RPMI7951 (cell line): ENCODE data around the gene ZNF536. TPM values are rescaled to one million over a fixed set of nuclear protein-coding genes. Genes with fewer than 3 reads are reported as not detected.
A peak's percentile ranks its signal among the peaks of the same experiment; 100 is the strongest.

Experiments
- DNase-seq: peaks from one replicate; pipeline ENCODE4 v3.0.0-alpha.2; 2012; ENCODE audit warnings: low read depth
- total RNA-seq: library from RNA; depleted of rRNA; stranded (reverse); fragments of >200 nt; shearing (Covaris generic); gene quantifications from 2 replicates; pipeline ENCODE4 v1.2.3, GENCODE V29; 2014

ZNF536 gene
- total RNA-seq, 1 experiment from 2014 or later: 0.12 TPM

DNA sequence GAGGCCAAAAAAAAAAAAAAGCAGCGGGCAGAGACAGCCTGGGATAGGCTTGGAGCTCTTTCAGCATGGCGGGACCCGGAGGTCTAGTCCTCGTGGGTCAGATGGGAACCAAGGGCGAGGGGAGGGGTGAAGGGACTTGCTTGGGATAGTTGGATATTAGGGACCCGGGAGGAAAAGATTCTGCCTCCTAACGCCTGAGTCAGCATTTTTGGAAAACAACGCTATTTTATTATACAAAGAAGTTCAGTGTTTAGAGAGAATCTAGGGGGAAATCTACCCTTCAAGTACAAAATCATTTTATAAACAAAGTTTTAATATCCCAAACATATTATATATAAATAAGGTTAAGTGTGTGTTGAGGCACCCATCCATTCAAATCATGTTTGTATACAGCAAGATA lies 156.7 kb downstream of the ZNF536 start:
- no peak for DNase-seq

DNA sequence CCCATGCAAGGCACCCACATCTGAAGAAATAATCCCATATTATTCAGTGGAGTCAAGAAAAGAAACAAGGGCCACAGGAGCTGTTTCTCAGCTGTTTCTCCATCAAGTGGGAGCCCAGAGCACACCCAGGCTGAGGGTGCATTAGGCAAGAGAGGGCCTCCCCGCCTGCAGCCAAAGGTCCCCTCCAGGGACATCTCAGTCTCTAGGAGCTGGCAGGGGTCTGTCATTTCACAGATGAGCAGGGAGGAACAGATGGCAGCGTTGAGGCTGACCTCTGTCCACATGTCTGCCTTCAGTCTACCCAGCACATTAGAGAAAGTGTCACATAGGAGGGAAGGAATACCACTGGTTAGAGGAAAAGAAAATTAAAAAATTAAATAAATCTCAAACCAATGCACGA lies 157.7 kb downstream of the ZNF536 start:
- no peak for DNase-seq

- no peak for DNase-seq
These were observed 158.6 kb downstream of the ZNF536 start for GRCh38 chr19:30530751-30531150.

GRCh38 chr19:30535011-30535410 lies 162.8 kb downstream of the ZNF536 start:
- DNase-seq: peak; percentile 6

GRCh38 chr19:30536975-30537374 lies 164.8 kb downstream of the ZNF536 start:
- DNase-seq: no peak

GRCh38 chr19:30539315-30539714 lies 167.1 kb downstream of the ZNF536 start:
- no peak for DNase-seq

DNA sequence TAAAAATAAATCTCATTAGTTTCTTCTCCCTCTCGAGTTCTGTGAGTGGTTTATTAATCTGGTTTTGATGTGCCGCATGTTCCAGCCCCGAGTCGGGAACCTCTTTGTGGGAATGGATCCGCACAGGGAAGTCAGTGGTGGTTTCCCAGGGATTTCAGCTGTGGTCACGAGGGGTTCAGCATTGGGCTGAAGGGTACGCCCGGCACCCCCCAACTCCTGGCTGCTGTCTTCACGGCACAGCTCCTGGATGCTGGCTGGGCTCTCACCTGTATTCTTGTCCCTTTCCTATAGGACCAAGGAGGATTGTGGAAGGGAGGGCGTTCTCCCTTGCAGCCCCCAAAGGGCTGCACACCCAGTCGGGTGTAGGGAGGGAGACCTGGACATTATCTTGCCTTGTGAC lies 167.8 kb downstream of the ZNF536 start:
- DNase-seq: no peak

- no peak for DNase-seq
These were observed 168.6 kb downstream of the ZNF536 start for GRCh38 chr19:30540761-30541160.

GRCh38 chr19:30541575-30541974 lies 169.4 kb downstream of the ZNF536 start:
- no peak for DNase-seq

DNA sequence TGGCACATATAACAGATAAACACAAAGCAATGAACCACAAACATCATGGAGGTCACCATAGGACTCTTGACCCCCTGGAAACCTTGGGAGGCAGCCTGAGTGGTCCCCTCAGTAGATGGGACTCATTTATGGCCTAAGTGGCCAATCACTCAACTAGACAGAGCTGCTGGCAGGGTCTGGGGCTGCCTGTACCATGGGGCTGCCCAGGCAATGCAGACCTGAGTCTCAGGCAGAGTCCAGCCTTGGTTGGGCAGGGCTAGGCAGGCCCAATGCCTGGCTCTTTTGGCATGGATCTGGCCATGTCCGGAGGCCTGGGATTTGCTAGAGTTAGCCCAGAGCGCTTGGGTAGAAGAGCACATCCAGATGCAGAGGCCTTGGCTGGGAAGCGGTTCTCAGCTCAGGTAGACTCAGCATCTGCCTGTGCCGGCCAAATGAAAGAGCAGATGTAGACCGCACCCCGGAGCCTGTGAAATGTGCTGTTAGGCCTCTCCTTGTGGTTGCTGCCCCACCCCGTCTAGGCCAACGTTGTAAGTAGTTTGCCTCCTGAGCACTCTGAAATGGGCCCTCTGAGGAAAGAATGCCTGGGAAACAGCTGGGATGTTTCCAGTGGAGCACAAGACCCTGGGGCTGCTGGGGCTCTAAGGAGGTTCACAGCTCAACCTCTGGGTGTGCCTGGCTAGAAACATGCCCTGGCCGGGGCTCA lies 171.2 kb downstream of the ZNF536 start:
- DNase-seq: no peak

DNA sequence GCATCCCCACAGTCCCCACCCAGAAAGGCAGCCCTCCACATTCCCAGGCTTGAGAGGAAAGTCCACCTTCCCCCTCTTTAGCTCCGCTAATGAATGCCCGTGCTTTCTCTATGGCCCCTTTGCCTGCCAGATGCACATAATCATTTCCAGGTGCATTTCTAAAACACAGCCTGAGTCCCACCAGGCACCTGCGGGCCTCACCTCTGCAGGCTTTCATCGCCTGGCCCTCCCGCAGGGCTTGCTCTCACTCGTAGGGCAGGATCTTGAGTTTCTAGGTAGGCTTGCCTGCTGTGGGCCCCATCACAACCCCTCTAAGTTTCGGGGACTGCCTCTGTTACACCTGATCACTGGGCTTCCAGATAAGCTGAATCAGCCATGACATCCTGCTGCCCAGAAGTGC lies 173.6 kb downstream of the ZNF536 start:
- no peak for DNase-seq

DNA sequence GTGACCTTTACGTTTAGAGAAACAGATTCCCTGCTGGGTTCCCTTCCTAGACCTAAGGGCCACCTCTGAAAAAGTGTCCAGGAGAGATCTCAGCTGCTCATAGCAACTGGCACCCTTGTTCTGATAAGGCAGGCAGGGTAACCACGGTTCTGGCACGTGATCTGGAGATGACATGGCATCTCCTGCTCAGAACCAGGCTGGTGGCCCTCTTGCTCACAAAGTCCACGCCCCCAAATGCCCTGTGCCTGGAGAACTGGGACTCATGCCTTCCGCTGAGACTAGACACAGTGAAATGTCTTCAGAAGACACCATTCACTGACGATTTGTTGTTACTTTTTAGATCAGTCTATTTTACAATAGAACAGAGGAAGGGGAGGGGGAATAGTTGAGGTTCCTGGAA lies 174.1 kb downstream of the ZNF536 start:
- no peak for DNase-seq

- no peak for DNase-seq
These were observed 175.1 kb downstream of the ZNF536 start for GRCh38 chr19:30547246-30547645.

GRCh38 chr19:30549151-30549550 lies 177.0 kb downstream of the ZNF536 start:
- DNase-seq: no peak

DNA sequence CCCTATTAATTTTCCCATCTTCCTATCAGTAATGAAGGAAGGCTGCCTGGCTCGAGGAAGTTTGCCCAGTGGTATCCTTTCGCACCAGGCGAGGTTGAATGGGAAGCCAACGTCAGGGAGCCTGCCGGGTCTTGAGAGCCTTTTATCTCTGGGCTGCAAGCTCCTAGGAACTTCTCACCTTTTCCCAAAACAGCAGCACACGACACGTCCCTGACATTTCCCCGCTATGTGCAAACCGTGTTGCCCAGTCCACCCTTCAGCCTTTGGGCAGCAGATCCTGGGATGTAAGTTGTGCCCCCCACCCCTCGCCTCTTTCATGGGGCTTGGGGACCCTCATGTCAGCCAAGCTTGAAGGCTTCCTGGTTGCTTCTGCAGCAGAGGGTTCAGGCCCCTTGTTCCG lies 179.1 kb downstream of the ZNF536 start:
- DNase-seq: no peak

- no peak for DNase-seq
These were observed 180.4 kb downstream of the ZNF536 start for GRCh38 chr19:30552593-30552992.

- no peak for DNase-seq
These were observed 183.0 kb downstream of the ZNF536 start for GRCh38 chr19:30555075-30555790.

- DNase-seq: no peak
These were observed 183.6 kb downstream of the ZNF536 start for GRCh38 chr19:30555791-30556110.

DNA sequence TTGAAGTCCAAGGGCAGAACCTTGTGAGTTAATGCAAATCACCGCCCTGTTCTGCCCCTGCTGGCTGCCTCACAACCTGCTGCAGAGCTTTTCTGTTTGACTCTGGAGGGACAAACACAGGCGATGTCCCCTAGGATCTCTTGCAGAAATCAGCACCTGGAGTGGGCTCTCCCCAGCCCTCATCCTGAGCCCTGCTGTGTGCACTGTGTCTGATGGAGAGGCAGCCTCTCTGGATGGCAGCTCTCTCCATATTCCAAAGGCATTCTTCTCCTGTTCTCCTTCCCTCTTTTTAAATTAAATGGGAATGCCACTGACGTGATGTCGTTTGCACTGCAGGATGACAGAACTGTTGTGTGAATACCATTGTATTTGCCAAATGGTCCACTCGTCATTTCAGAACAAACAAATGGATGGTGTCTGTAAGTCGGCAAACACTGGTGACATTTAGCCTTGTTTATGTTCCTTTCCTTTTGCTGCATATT lies 184.1 kb downstream of the ZNF536 start:
- DNase-seq: no peak

GRCh38 chr19:30557212-30557611 lies 185.0 kb downstream of the ZNF536 start:
- DNase-seq: no peak

GRCh38 chr19:30557927-30558557 lies 185.9 kb downstream of the ZNF536 start:
- no peak for DNase-seq

- no peak for DNase-seq
These were observed 186.6 kb downstream of the ZNF536 start for GRCh38 chr19:30558793-30559192.

DNA sequence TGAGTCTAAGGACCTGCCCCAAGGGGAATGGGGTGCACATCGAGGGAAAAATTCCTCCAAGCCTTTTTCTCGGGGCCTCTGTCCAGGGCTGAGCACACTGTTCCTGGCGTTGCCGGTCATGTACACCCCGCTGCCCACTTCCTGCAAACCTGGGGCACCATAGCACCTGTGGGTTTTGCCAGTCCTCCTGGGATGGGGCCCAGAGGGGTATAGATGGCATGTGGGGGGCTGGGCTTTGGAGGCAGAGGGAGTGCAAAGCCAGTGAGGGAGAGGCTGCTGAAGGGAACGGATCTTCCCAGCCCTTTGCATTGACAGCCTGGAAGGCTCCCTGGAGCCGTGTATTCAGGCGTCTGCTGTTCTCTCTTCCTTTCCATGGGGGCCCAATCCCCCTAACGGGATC lies 187.3 kb downstream of the ZNF536 start:
- DNase-seq: no peak
